CD14-positive monocyte (primary cell): ENCODE measurements around the gene ZNF101. TPM values are rescaled to one million over a fixed set of nuclear protein-coding genes. Genes with fewer than 3 reads are reported as not detected.

Experiments
- DNase-seq, 3 donors: peaks; one replicate each; pipeline ENCODE4 v3.0.0-alpha.2; 2011 to 2022
- H2AFZ ChIP-seq: 2 replicates; pipeline ENCODE4 v1.6.0; 2012; ENCODE audit warnings: mild to moderate bottlenecking, low read depth, low read length, inconsistent platforms; ENCODE audit not compliant: insufficient read depth, poor library complexity, severe bottlenecking
- H3K27ac ChIP-seq, 2 donors: 1 replicate in 1 of 2; 2 replicates in 1 of 2; pipeline ENCODE4 v1.5.1; 2012 to 2013; ENCODE audit warnings: low read length in 2 of 2, control low read depth in 1 of 2, inconsistent platforms in 1 of 2, low read depth in 1 of 2, mild to moderate bottlenecking in 1 of 2
- H3K27me3 ChIP-seq, 2 donors: one replicate each; pipeline versions ENCODE4 v1.6.0 to v1.6.1; 2011 to 2013; ENCODE audit warnings: low read length in 2 of 2; ENCODE audit not compliant: control insufficient read depth in 2 of 2, insufficient read depth in 2 of 2
- H3K36me3 ChIP-seq, 2 donors: replicated peaks in 1 of 2; 1 replicate in 1 of 2; 2 replicates in 1 of 2; pipeline versions ENCODE4 v1.5.1 to v1.6.1; 2012 to 2013; ENCODE audit warnings: low read length in 2 of 2, control low read depth in 1 of 2, inconsistent platforms in 1 of 2, mild to moderate bottlenecking in 1 of 2; ENCODE audit not compliant: insufficient read depth in 2 of 2, control insufficient read depth in 1 of 2
- H3K4me1 ChIP-seq, 2 donors: 1 replicate in 1 of 2; 2 replicates in 1 of 2; pipeline versions ENCODE4 v1.5.1 to v1.6.1; 2012 to 2013; ENCODE audit warnings: low read length in 2 of 2, control low read depth in 1 of 2, inconsistent platforms in 1 of 2, mild to moderate bottlenecking in 1 of 2, moderate library complexity in 1 of 2; ENCODE audit not compliant: insufficient read depth in 2 of 2, control insufficient read depth in 1 of 2
- H3K4me2 ChIP-seq: replicated peaks from 2 replicates; pipeline ENCODE3; 2012; ENCODE audit warnings: low read length, moderate library complexity, mild to moderate bottlenecking; ENCODE audit not compliant: poor library complexity, severe bottlenecking; ENCODE audit errors: extremely low read depth
- H3K4me3 ChIP-seq, 3 experiments: fragments of 200-600 bp in 1 of 3; sonication (generic) in 1 of 3; replicated peaks in 1 of 3; 1 replicate in 2 of 3; 2 replicates in 1 of 3; pipeline ENCODE4 v1.5.1; 2011 to 2013; ENCODE audit warnings: low read length in 3 of 3, mild to moderate bottlenecking in 3 of 3, control low read depth in 2 of 3, low read depth in 2 of 3, inconsistent platforms in 1 of 3, moderate library complexity in 1 of 3
- H3K79me2 ChIP-seq: 2 replicates; pipeline ENCODE4 v1.6.0; 2012; ENCODE audit warnings: mild to moderate bottlenecking, control low read depth, inconsistent platforms, low read length, moderate library complexity; ENCODE audit not compliant: insufficient read depth
- H3K9ac ChIP-seq: 2 replicates; pipeline ENCODE4 v1.6.0; 2017; ENCODE audit warnings: low read length, mild to moderate bottlenecking; ENCODE audit not compliant: insufficient read depth, poor library complexity, severe bottlenecking
- H3K9me3 ChIP-seq, 2 donors: replicated peaks in 1 of 2; 1 replicate in 1 of 2; 2 replicates in 1 of 2; pipeline versions ENCODE4 v1.5.1 to v1.6.1; 2012 to 2013; ENCODE audit warnings: low read length in 2 of 2, control low read depth in 1 of 2; ENCODE audit not compliant: control insufficient read depth in 1 of 2, insufficient read depth in 1 of 2
- H4K20me1 ChIP-seq: 2 replicates; pipeline ENCODE4 v1.6.0; 2012; ENCODE audit warnings: mild to moderate bottlenecking, low read length, control low read depth, moderate library complexity; ENCODE audit not compliant: insufficient read depth
- H3K27ac Mint-ChIP-seq, 7 donors: one replicate each; pipeline ENCODE4 v1.8.0; 2020; ENCODE audit warnings: mild to moderate bottlenecking in 7 of 7, mixed read lengths in 7 of 7, moderate library complexity in 6 of 7, inconsistent platforms in 2 of 7
- H3K27me3 Mint-ChIP-seq, 3 donors: one replicate each; pipeline ENCODE4 v1.8.0; 2021 to 2022; ENCODE audit warnings: low read depth in 3 of 3, mild to moderate bottlenecking in 3 of 3, mixed read lengths in 3 of 3, moderate library complexity in 3 of 3, inconsistent platforms in 1 of 3
- H3K36me3 Mint-ChIP-seq, 2 donors: one replicate each; pipeline ENCODE4 v1.8.0; 2020; ENCODE audit warnings: mixed read lengths in 2 of 2, inconsistent platforms in 1 of 2, mild to moderate bottlenecking in 1 of 2
- H3K4me1 Mint-ChIP-seq: one replicate; pipeline ENCODE4 v1.8.0; 2020; ENCODE audit warnings: mild to moderate bottlenecking, mixed read lengths
- H3K4me3 Mint-ChIP-seq, 2 donors: one replicate each; pipeline ENCODE4 v1.8.0; 2020; ENCODE audit warnings: mild to moderate bottlenecking in 2 of 2, mixed read lengths in 2 of 2, moderate library complexity in 1 of 2
- H3K9me3 Mint-ChIP-seq, 7 donors: one replicate each; pipeline ENCODE4 v1.8.0; 2020 to 2022; ENCODE audit warnings: mixed read lengths in 7 of 7, mild to moderate bottlenecking in 6 of 7, moderate library complexity in 6 of 7, inconsistent platforms in 2 of 7
- CTCF ChIP-seq: fragments of 200-600 bp; IDR thresholded peaks from one replicate; pipeline ENCODE4 v1.8.0; 2022; ENCODE audit warnings: antibody characterized with exemption, mild to moderate bottlenecking
- WGBS: methylation state at CpG from one replicate; pipeline ENCODE4 v1.1.5; 2013; ENCODE audit warnings: missing lambda C conversion rate; ENCODE audit not compliant: insufficient coverage; 5-methylcytosine and 5-hydroxymethylcytosine counted together
- intact Hi-C, 2 donors: fragments of 100-400 bp; cut with micrococcal nuclease; formaldehyde crosslinking; loops; one replicate each; pipeline versions ENCODE4 v1.15.0 to v1.15.1; 2023
- polyA plus RNA-seq, 3 donors: library from polyadenylated mRNA; depleted of rRNA in 1 of 3; unstranded in 2 of 3; stranded (reverse) in 1 of 3; fragments of 300-500 nt in 2 of 3; fragments of >200 nt in 1 of 3; fragmentation: Illumina TruSeq in 2 of 3; gene quantifications; 1 replicate in 2 of 3; 2 replicates in 1 of 3; pipeline ENCODE4 v1.2.3, GENCODE V29; 2012 to 2021

Gene ZNF101
- polyA plus RNA-seq, 3 donors: 4.5 to 8.4 (median 5.5) TPM

DNA sequence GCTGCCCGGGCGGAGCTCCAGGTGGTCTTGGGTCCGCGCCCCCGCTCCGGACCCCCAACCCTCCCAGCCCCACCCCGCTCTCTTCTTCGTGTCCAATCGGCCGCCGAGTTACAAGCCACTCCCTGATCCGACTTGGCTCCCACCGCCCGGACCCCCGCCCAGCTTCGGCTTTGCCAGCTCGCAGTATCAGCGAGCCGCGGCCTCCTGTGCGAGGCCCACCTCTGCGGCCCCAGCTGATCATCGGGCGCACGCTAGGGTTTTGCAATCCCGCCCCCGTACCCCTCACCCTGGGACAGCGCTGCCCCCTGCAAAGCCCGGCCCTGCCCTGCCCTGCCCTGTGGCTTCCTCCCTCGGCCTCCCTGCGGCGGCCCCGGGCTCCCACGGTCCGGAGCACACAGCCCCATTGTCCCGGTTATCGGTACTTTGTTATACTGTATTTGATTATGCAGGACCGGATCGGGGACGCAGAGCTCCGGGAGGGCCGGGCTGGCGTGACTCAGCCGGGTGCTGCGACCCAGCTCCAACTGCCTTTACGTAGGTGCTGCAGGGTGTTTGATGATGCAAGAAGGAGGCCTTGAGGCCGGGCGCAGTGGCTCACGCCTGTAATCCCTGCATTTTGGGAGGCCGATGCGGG lies 40.0 kb upstream of the ZNF101 start:
- peaks cover 45 to 52% of the 10 kb centered on the region in 2 donors for H3K36me3 ChIP-seq
- peaks cover 58% of the 10 kb centered on the region for H4K20me1 ChIP-seq
- peak overlapping the region; percentile 82 for H3K4me2 ChIP-seq
- Mint-ChIP-seq H3K4me3 (peak overlapping the region; percentile 75 to 80), H3K9me3 (peaks cover 0 to 3% (median 2%) of the 10 kb centered on the region in 7 donors), H3K27ac (peak overlapping the region in 5 of 7 donors; percentile 28 to 79 (median 35)), H3K36me3 (peaks cover 50 to 58% of the 10 kb centered on the region in 2 donors), H3K27me3 (peaks cover 4 to 14% (median 12%) of the 10 kb centered on the region in 3 donors), H3K4me1 (peaks cover 19% of the 10 kb centered on the region)
- DNase-seq: peak; percentile 69 to 84 (median 74)
- H2AFZ ChIP-seq: no peak overlapping the region
- peak overlapping the region; percentile 7 to 64 (median 17) for H3K4me3 ChIP-seq
- H3K79me2 ChIP-seq: no peaks in the 10 kb centered on the region
- no peak overlapping the region for H3K27ac ChIP-seq
- H3K9ac ChIP-seq: peak overlapping the region; percentile 54
- no peak for TF ChIP-seq CTCF
- WGBS: 2% methylated on average over 35 of the region's 51 CpGs
- intact Hi-C loops: no loop called here
- H3K27me3 ChIP-seq: no peaks in the 10 kb centered on the region
- H3K9me3 ChIP-seq: no peaks in the 10 kb centered on the region
- peaks cover 18 to 30% of the 10 kb centered on the region in 2 donors for H3K4me1 ChIP-seq

DNA sequence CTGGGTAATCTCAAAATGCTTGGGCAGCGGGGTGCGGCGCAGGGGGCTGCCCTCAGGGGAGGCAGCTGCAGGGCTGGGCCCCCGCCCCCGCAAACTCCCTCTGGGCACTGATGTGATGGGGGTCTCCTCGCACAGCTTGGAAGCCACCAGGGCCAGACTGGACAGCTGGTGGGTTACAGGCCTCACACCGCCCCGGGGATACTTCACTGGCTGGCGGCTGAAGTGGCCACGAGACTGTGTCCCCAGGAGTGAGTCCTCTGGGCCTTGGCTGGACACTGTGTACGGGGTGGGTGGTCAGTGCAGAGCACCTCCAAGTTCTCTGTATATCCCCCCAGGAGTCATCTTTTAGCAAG lies 38.6 kb upstream of the ZNF101 start:
- WGBS: 93% methylated on average over 10 of the region's 11 CpGs
- Mint-ChIP-seq H3K4me3 (no peak overlapping the region), H3K9me3 (peaks cover 0 to 3% (median 2%) of the 10 kb centered on the region in 7 donors), H3K4me1 (peaks cover 19% of the 10 kb centered on the region), H3K36me3 (peaks cover 54 to 59% of the 10 kb centered on the region in 2 donors), H3K27ac (no peak overlapping the region), H3K27me3 (peaks cover 5 to 14% (median 14%) of the 10 kb centered on the region in 3 donors)
- H4K20me1 ChIP-seq: peaks cover 72% of the 10 kb centered on the region
- H3K27ac ChIP-seq: no peak overlapping the region
- no peaks in the 10 kb centered on the region for H3K9me3 ChIP-seq
- no peak overlapping the region for H3K4me3 ChIP-seq
- TF ChIP-seq CTCF: no peak
- no peak overlapping the region for H3K9ac ChIP-seq
- DNase-seq: peak in 1 of 3 donors; percentile 2
- no peak overlapping the region for H3K4me2 ChIP-seq
- peaks cover 51 to 57% of the 10 kb centered on the region in 2 donors for H3K36me3 ChIP-seq
- intact Hi-C loops: no loop called here
- H3K4me1 ChIP-seq: peaks cover 18 to 30% of the 10 kb centered on the region in 2 donors
- no peak overlapping the region for H2AFZ ChIP-seq
- H3K27me3 ChIP-seq: no peaks in the 10 kb centered on the region
- peaks cover 12% of the 10 kb centered on the region for H3K79me2 ChIP-seq
